Endodermal cell (in vitro differentiated cells): ENCODE data around the gene TTN. TPM values are rescaled to one million over a fixed set of nuclear protein-coding genes. Genes with fewer than 3 reads are reported as not detected.

Experiments
- DNase-seq: peaks from one replicate; pipeline ENCODE4 v3.0.0-alpha.2; 2017
- H3K27ac ChIP-seq: 2 replicates; pipeline ENCODE4 v1.5.1; 2013; ENCODE audit warnings: mild to moderate bottlenecking, low read depth, low read length, moderate library complexity
- H3K27me3 ChIP-seq: 2 replicates; pipeline ENCODE4 v1.6.1; 2013; ENCODE audit warnings: mild to moderate bottlenecking, low read length, moderate library complexity; ENCODE audit not compliant: insufficient read depth, control insufficient read depth, poor library complexity, severe bottlenecking
- H3K36me3 ChIP-seq: 2 replicates; pipeline ENCODE4 v1.7.0; 2013; ENCODE audit warnings: mild to moderate bottlenecking, low read length, moderate library complexity; ENCODE audit not compliant: control insufficient read depth, insufficient read depth
- H3K4me1 ChIP-seq: one replicate; pipeline ENCODE4 v1.7.0; 2013; ENCODE audit warnings: low read length; ENCODE audit not compliant: control insufficient read depth, insufficient read depth
- H3K4me3 ChIP-seq: 2 replicates; pipeline ENCODE4 v1.5.1; 2013; ENCODE audit warnings: mild to moderate bottlenecking, low read length, moderate library complexity
- H3K9ac ChIP-seq: 2 replicates; pipeline ENCODE4 v1.6.1; 2013; ENCODE audit warnings: mild to moderate bottlenecking, low read length, moderate library complexity; ENCODE audit not compliant: poor library complexity, severe bottlenecking; ENCODE audit errors: extremely low read depth
- H3K9me3 ChIP-seq: 2 replicates; pipeline ENCODE4 v1.6.1; 2013; ENCODE audit warnings: mild to moderate bottlenecking, low read length, moderate library complexity; ENCODE audit not compliant: control insufficient read depth
- H3K27ac Mint-ChIP-seq: 2 replicates; pipeline ENCODE4 v1.8.0; 2020; ENCODE audit warnings: mixed read lengths
- H3K27me3 Mint-ChIP-seq: 2 replicates; pipeline ENCODE4 v1.8.0; 2021; ENCODE audit warnings: mild to moderate bottlenecking, mixed read lengths; ENCODE audit not compliant: insufficient read depth
- H3K36me3 Mint-ChIP-seq: 2 replicates; pipeline ENCODE4 v1.8.0; 2020; ENCODE audit warnings: low read depth, mixed read lengths
- H3K4me1 Mint-ChIP-seq: 2 replicates; pipeline ENCODE4 v1.8.0; 2020; ENCODE audit warnings: mixed read lengths
- H3K4me3 Mint-ChIP-seq: 2 replicates; pipeline ENCODE4 v1.8.0; 2020; ENCODE audit warnings: mild to moderate bottlenecking, moderate library complexity, mixed read lengths
- H3K9me3 Mint-ChIP-seq: 2 replicates; pipeline ENCODE4 v1.8.0; 2020; ENCODE audit warnings: mild to moderate bottlenecking, mixed read lengths
- CTCF ChIP-seq: fragments of 200-600 bp; sonication (generic); conservative IDR thresholded peaks from 2 replicates; pipeline ENCODE4 v1.5.0; 2021; ENCODE audit warnings: antibody characterized with exemption, mild to moderate bottlenecking
- WGBS, 2 experiments: methylation state at CpG; one replicate each; pipeline versions ENCODE4 v1.1.5 to v1.1.7; 2013; ENCODE audit warnings: missing lambda C conversion rate in 2 of 2, mixed read lengths in 1 of 2; ENCODE audit not compliant: insufficient coverage in 1 of 2, insufficient read length in 1 of 2; 5-methylcytosine and 5-hydroxymethylcytosine counted together
- total RNA-seq, 2 donors: library from RNA; stranded (reverse); fragmentation: NEBNext Ultra II Directional in 1 of 2; extraction: Animal tissue kit (Norgen Biotek cat#: 25700) in 1 of 2; gene quantifications; 2 replicates in 1 of 2; 3 replicates in 1 of 2; pipeline ENCODE4 v1.2.1, GENCODE V29; 2021

Gene TTN
- total RNA-seq, 2 donors from 2014 or later, result 101 to 118 TPM

GRCh38 chr2:178692845-178693244, 114.4 kb downstream of the TTN start:
- no peaks in the 10 kb centered on the region for H3K4me1 Mint-ChIP-seq
- no peaks in the 10 kb centered on the region for H3K27me3 ChIP-seq
- H3K27me3 Mint-ChIP-seq, result no peaks in the 10 kb centered on the region
- peaks cover 73% of the 10 kb centered on the region for H3K36me3 Mint-ChIP-seq
- no peak overlapping the region for H3K27ac Mint-ChIP-seq
- WGBS, 2 experiments, result no CpG with 5 or more reads among the region's 2 CpGs
- no peak for DNase-seq
- H3K4me3 ChIP-seq, result no peak overlapping the region
- H3K9me3 Mint-ChIP-seq, result no peaks in the 10 kb centered on the region
- no peak for TF ChIP-seq CTCF
- no peaks in the 10 kb centered on the region for H3K9me3 ChIP-seq
- H3K9ac ChIP-seq, result no peak overlapping the region
- no peak overlapping the region for H3K27ac ChIP-seq
- no peaks in the 10 kb centered on the region for H3K4me1 ChIP-seq
- H3K4me3 Mint-ChIP-seq, result no peak overlapping the region
- peaks cover 94% of the 10 kb centered on the region for H3K36me3 ChIP-seq

GRCh38 chr2:178689808-178690207, 117.4 kb downstream of the TTN start:
- Histone ChIP-seq H3K4me3 (no peak overlapping the region), H3K9me3 (no peaks in the 10 kb centered on the region), H3K4me1 (no peaks in the 10 kb centered on the region), H3K36me3 (peaks cover 91% of the 10 kb centered on the region), H3K9ac (no peak overlapping the region), H3K27me3 (no peaks in the 10 kb centered on the region), H3K27ac (no peak overlapping the region)
- no peaks in the 10 kb centered on the region for H3K27me3 Mint-ChIP-seq
- no peak overlapping the region for H3K4me3 Mint-ChIP-seq
- no peak for TF ChIP-seq CTCF
- DNase-seq, result no peak
- no peaks in the 10 kb centered on the region for H3K9me3 Mint-ChIP-seq
- H3K4me1 Mint-ChIP-seq, result no peaks in the 10 kb centered on the region
- H3K27ac Mint-ChIP-seq, result no peak overlapping the region
- WGBS, 2 experiments, result 40 to 96% methylated on average over 1 of the region's 1 CpG
- H3K36me3 Mint-ChIP-seq, result peaks cover 80% of the 10 kb centered on the region

GRCh38 chr2:178683877-178684276, 123.3 kb downstream of the TTN start:
- DNase-seq, result no peak
- 90% methylated on average over 1 of the region's 1 CpG; no CpG with 5 or more reads in 1 of the 2 experiments for WGBS, 2 experiments
- Mint-ChIP-seq H3K36me3 (peaks cover 76% of the 10 kb centered on the region), H3K4me3 (no peak overlapping the region), H3K4me1 (no peaks in the 10 kb centered on the region), H3K9me3 (no peaks in the 10 kb centered on the region), H3K27ac (no peak overlapping the region), H3K27me3 (no peaks in the 10 kb centered on the region)
- H3K36me3 ChIP-seq, result peaks cover 95% of the 10 kb centered on the region
- H3K4me1 ChIP-seq, result no peaks in the 10 kb centered on the region
- no peak overlapping the region for H3K9ac ChIP-seq
- no peak overlapping the region for H3K27ac ChIP-seq
- no peak overlapping the region for H3K4me3 ChIP-seq
- H3K9me3 ChIP-seq, result no peaks in the 10 kb centered on the region
- no peaks in the 10 kb centered on the region for H3K27me3 ChIP-seq
- TF ChIP-seq CTCF, result no peak
